GM21786 (cell line): ENCODE results near the gene ZFP91.
"Not testable (repeated sequence)": the region's sequence is repeated elsewhere in the genome, so short reads cannot be mapped to it uniquely, and the experiment has no call there.

Experiments used
- ATAC-seq: cut with Tn5 transposase; IDR thresholded peaks from one replicate; pipeline ENCODE4 v1.9.1; 2021; ENCODE audit not compliant: unreplicated experiment

ZFP91 gene

GRCh38 chr11:58578635-58579191, at the start of gene ZFP91:
Gene ZFP91 (plus strand): TSS chr11:58579063. CDS start chr11:58579282, 219 bp downstream.
- peak; percentile 26 for ATAC-seq

- ATAC-seq, result no peak
Measured at GRCh38 chr11:58530236-58530635, 48.6 kb upstream of the ZFP91 start.

- no peak for ATAC-seq
Measured at GRCh38 chr11:58531865-58532341, 47.0 kb upstream of the ZFP91 start.

GRCh38 chr11:58546841-58547240, 32.0 kb upstream of the ZFP91 start:
- ATAC-seq, result no peak

- ATAC-seq, result no peak
Measured at GRCh38 chr11:58549644-58550043, 29.2 kb upstream of the ZFP91 start.

- no peak for ATAC-seq
Measured at GRCh38 chr11:58560842-58561241, 18.0 kb upstream of the ZFP91 start.

- no peak for ATAC-seq
Measured at GRCh38 chr11:58561394-58562098, 17.3 kb upstream of the ZFP91 start.

GRCh38 chr11:58562375-58562800, 16.5 kb upstream of the ZFP91 start:
- peak; percentile 89 for ATAC-seq

- no peak for ATAC-seq
Measured at GRCh38 chr11:58564231-58564630, 14.6 kb upstream of the ZFP91 start.

GRCh38 chr11:58567889-58568512, 10.9 kb upstream of the ZFP91 start:
- peak; percentile 95 for ATAC-seq

GRCh38 chr11:58572906-58573305, 6.0 kb upstream of the ZFP91 start:
- ATAC-seq, result not testable (repeated sequence)

- ATAC-seq, result peak; percentile 26
Measured at GRCh38 chr11:58573451-58574104, 5.3 kb upstream of the ZFP91 start.

- ATAC-seq, result no peak
Measured at GRCh38 chr11:58574881-58575280, 4.0 kb upstream of the ZFP91 start.

- no peak for ATAC-seq
Measured at GRCh38 chr11:58575377-58576020, 3.4 kb upstream of the ZFP91 start, which contains the start of gene LPXN. Gene LPXN (minus strand): TSS chr11:58575856. CDS start chr11:58575772, 84 bp downstream.

- ATAC-seq, result no peak
Measured at GRCh38 chr11:58576887-58577471, 1.9 kb upstream of the ZFP91 start.

- ATAC-seq, result peak; percentile 47
Measured at GRCh38 chr11:58577555-58578135, 1.2 kb upstream of the ZFP91 start.

- ATAC-seq, result no peak
Measured at GRCh38 chr11:58578136-58578634, 678 bp upstream of the ZFP91 start.

GRCh38 chr11:58579192-58580129, 598 bp downstream of the ZFP91 start:
- ATAC-seq, result peak; percentile 39

GRCh38 chr11:58580311-58580710, 1.4 kb downstream of the ZFP91 start:
- ATAC-seq, result no peak
